DMS153 (cell line): ENCODE results near the gene PAXX.

ENCODE experiments used
- DNase-seq: peaks from one replicate; lab custom pipeline; 2025; lab: John Stamatoyannopoulos, UW

PAXX gene

GRCh38 chr9:136982232-136983051 lies 9.8 kb upstream of the PAXX start, which contains the start of gene LCNL1:
LCNL1 (plus strand) TSS chr9:136982993; CDS start chr9:136983587, 594 bp downstream.
- DNase-seq = no peak

- DNase-seq = no peak
These were observed 9.1 kb upstream of the PAXX start for GRCh38 chr9:136983167-136983566.

- DNase-seq = no peak
These were observed 8.4 kb upstream of the PAXX start for GRCh38 chr9:136983656-136984314.

- no peak for DNase-seq
These were observed 7.7 kb upstream of the PAXX start for GRCh38 chr9:136984464-136985026.

GRCh38 chr9:136985027-136985602 lies 7.1 kb upstream of the PAXX start:
- no peak for DNase-seq

- DNase-seq = no peak
These were observed 6.4 kb upstream of the PAXX start for GRCh38 chr9:136985853-136986252.

GRCh38 chr9:136988872-136989271 lies 3.4 kb upstream of the PAXX start:
- DNase-seq = no peak

GRCh38 chr9:136990242-136990911 lies 1.8 kb upstream of the PAXX start:
- DNase-seq = peak; percentile 83

- DNase-seq = no peak
These were observed 672 bp downstream of the PAXX start for GRCh38 chr9:136992819-136993369.

- DNase-seq = no peak
These were observed 2.1 kb downstream of the PAXX start for GRCh38 chr9:136994180-136994887.

GRCh38 chr9:136994888-136995230 lies 2.6 kb downstream of the PAXX start:
- no peak for DNase-seq

GRCh38 chr9:136995362-136995761 lies 3.1 kb downstream of the PAXX start:
- no peak for DNase-seq

- DNase-seq = no peak
These were observed 3.6 kb downstream of the PAXX start for GRCh38 chr9:136995772-136996311.

- no peak for DNase-seq
These were observed 4.4 kb downstream of the PAXX start, which contains the start of gene CLIC3 for GRCh38 chr9:136996361-136997292. CLIC3 (minus strand) TSS chr9:136996568; CDS start chr9:136996543, 25 bp downstream.

GRCh38 chr9:136997371-136997770 lies 5.1 kb downstream of the PAXX start:
- no peak for DNase-seq

- no peak for DNase-seq
These were observed 5.6 kb downstream of the PAXX start for GRCh38 chr9:136997830-136998234.

GRCh38 chr9:137000177-137000930 lies 8.1 kb downstream of the PAXX start:
- no peak for DNase-seq

GRCh38 chr9:137001857-137002645 lies 9.8 kb downstream of the PAXX start:
- no peak for DNase-seq
